Endodermal cell (in vitro differentiated cells): Measurements from ENCODE around the gene RANGAP1. TPM values are rescaled to one million over a fixed set of nuclear protein-coding genes. Genes with fewer than 3 reads are reported as not detected.

ENCODE experiments used
- DNase-seq: peaks from one replicate; pipeline ENCODE4 v3.0.0-alpha.2; 2017
- H3K27ac ChIP-seq: 2 replicates; pipeline ENCODE4 v1.5.1; 2013; ENCODE audit warnings: mild to moderate bottlenecking, low read depth, low read length, moderate library complexity
- H3K27me3 ChIP-seq: 2 replicates; pipeline ENCODE4 v1.6.1; 2013; ENCODE audit warnings: mild to moderate bottlenecking, low read length, moderate library complexity; ENCODE audit not compliant: insufficient read depth, control insufficient read depth, poor library complexity, severe bottlenecking
- H3K36me3 ChIP-seq: 2 replicates; pipeline ENCODE4 v1.7.0; 2013; ENCODE audit warnings: mild to moderate bottlenecking, low read length, moderate library complexity; ENCODE audit not compliant: control insufficient read depth, insufficient read depth
- H3K4me1 ChIP-seq: one replicate; pipeline ENCODE4 v1.7.0; 2013; ENCODE audit warnings: low read length; ENCODE audit not compliant: control insufficient read depth, insufficient read depth
- H3K4me3 ChIP-seq: 2 replicates; pipeline ENCODE4 v1.5.1; 2013; ENCODE audit warnings: mild to moderate bottlenecking, low read length, moderate library complexity
- H3K9ac ChIP-seq: 2 replicates; pipeline ENCODE4 v1.6.1; 2013; ENCODE audit warnings: mild to moderate bottlenecking, low read length, moderate library complexity; ENCODE audit not compliant: poor library complexity, severe bottlenecking; ENCODE audit errors: extremely low read depth
- H3K9me3 ChIP-seq: 2 replicates; pipeline ENCODE4 v1.6.1; 2013; ENCODE audit warnings: mild to moderate bottlenecking, low read length, moderate library complexity; ENCODE audit not compliant: control insufficient read depth
- H3K27ac Mint-ChIP-seq: 2 replicates; pipeline ENCODE4 v1.8.0; 2020; ENCODE audit warnings: mixed read lengths
- H3K27me3 Mint-ChIP-seq: 2 replicates; pipeline ENCODE4 v1.8.0; 2021; ENCODE audit warnings: mild to moderate bottlenecking, mixed read lengths; ENCODE audit not compliant: insufficient read depth
- H3K36me3 Mint-ChIP-seq: 2 replicates; pipeline ENCODE4 v1.8.0; 2020; ENCODE audit warnings: low read depth, mixed read lengths
- H3K4me1 Mint-ChIP-seq: 2 replicates; pipeline ENCODE4 v1.8.0; 2020; ENCODE audit warnings: mixed read lengths
- H3K4me3 Mint-ChIP-seq: 2 replicates; pipeline ENCODE4 v1.8.0; 2020; ENCODE audit warnings: mild to moderate bottlenecking, moderate library complexity, mixed read lengths
- H3K9me3 Mint-ChIP-seq: 2 replicates; pipeline ENCODE4 v1.8.0; 2020; ENCODE audit warnings: mild to moderate bottlenecking, mixed read lengths
- CTCF ChIP-seq: fragments of 200-600 bp; sonication (generic); conservative IDR thresholded peaks from 2 replicates; pipeline ENCODE4 v1.5.0; 2021; ENCODE audit warnings: antibody characterized with exemption, mild to moderate bottlenecking
- WGBS, 2 experiments: methylation state at CpG; one replicate each; pipeline versions ENCODE4 v1.1.5 to v1.1.7; 2013; ENCODE audit warnings: missing lambda C conversion rate in 2 of 2, mixed read lengths in 1 of 2; ENCODE audit not compliant: insufficient coverage in 1 of 2, insufficient read length in 1 of 2; 5-methylcytosine and 5-hydroxymethylcytosine counted together
- total RNA-seq, 2 donors: library from RNA; stranded (reverse); fragmentation: NEBNext Ultra II Directional in 1 of 2; extraction: Animal tissue kit (Norgen Biotek cat#: 25700) in 1 of 2; gene quantifications; 2 replicates in 1 of 2; 3 replicates in 1 of 2; pipeline ENCODE4 v1.2.1, GENCODE V29; 2021

Gene RANGAP1
- total RNA-seq, 2 donors from 2014 or later = 95.2 to 122 TPM

GRCh38 chr22:41223535-41223934, 62.5 kb downstream of the RANGAP1 start:
- Histone ChIP-seq H3K36me3 (peaks cover 58% of the 10 kb centered on the region), H3K4me3 (no peak overlapping the region), H3K9me3 (no peaks in the 10 kb centered on the region), H3K4me1 (no peaks in the 10 kb centered on the region), H3K27me3 (no peaks in the 10 kb centered on the region), H3K27ac (no peak overlapping the region), H3K9ac (no peak overlapping the region)
- no peak overlapping the region for H3K27ac Mint-ChIP-seq
- WGBS, 2 experiments = 90 to 92% methylated on average over 5 to 7 of the region's 7 CpGs
- no peaks in the 10 kb centered on the region for H3K4me1 Mint-ChIP-seq
- no peak for DNase-seq
- H3K9me3 Mint-ChIP-seq = no peaks in the 10 kb centered on the region
- H3K36me3 Mint-ChIP-seq = peaks cover 61% of the 10 kb centered on the region
- TF ChIP-seq CTCF = no peak
- H3K27me3 Mint-ChIP-seq = no peaks in the 10 kb centered on the region
- no peak overlapping the region for H3K4me3 Mint-ChIP-seq

- 89 to 97% methylated on average over 7 to 9 of the region's 9 CpGs for WGBS, 2 experiments
- Mint-ChIP-seq H3K4me3 (no peak overlapping the region), H3K4me1 (no peaks in the 10 kb centered on the region), H3K36me3 (peaks cover 58% of the 10 kb centered on the region), H3K9me3 (no peaks in the 10 kb centered on the region), H3K27me3 (no peaks in the 10 kb centered on the region), H3K27ac (no peak overlapping the region)
- Histone ChIP-seq H3K27ac (no peak overlapping the region), H3K36me3 (peaks cover 56% of the 10 kb centered on the region), H3K4me1 (no peaks in the 10 kb centered on the region), H3K9ac (no peak overlapping the region), H3K4me3 (no peak overlapping the region), H3K27me3 (no peaks in the 10 kb centered on the region), H3K9me3 (no peaks in the 10 kb centered on the region)
- DNase-seq = peak; percentile 35
- TF ChIP-seq CTCF = no peak
Measured at GRCh38 chr22:41222846-41223507, 63.0 kb downstream of the RANGAP1 start.

GRCh38 chr22:41217553-41218157, 68.3 kb downstream of the RANGAP1 start:
- WGBS, 2 experiments = 79 to 85% methylated on average over 8 to 16 of the region's 16 CpGs
- Histone ChIP-seq H3K9ac (no peak overlapping the region), H3K4me3 (no peak overlapping the region), H3K27ac (peak overlapping the region; percentile 50), H3K4me1 (no peaks in the 10 kb centered on the region), H3K9me3 (peaks cover 16% of the 10 kb centered on the region), H3K27me3 (no peaks in the 10 kb centered on the region), H3K36me3 (peaks cover 60% of the 10 kb centered on the region)
- Mint-ChIP-seq H3K9me3 (peaks cover 11% of the 10 kb centered on the region), H3K27ac (no peak overlapping the region), H3K4me1 (no peaks in the 10 kb centered on the region), H3K27me3 (no peaks in the 10 kb centered on the region), H3K4me3 (no peak overlapping the region), H3K36me3 (peaks cover 72% of the 10 kb centered on the region)
- peak; percentile 62 for DNase-seq
- TF ChIP-seq CTCF = no peak
